Measurements from ENCODE around the gene CYTIP.
A peak's percentile ranks its signal among the peaks of the same experiment; 100 is the strongest.

The CYTIP gene

DNA sequence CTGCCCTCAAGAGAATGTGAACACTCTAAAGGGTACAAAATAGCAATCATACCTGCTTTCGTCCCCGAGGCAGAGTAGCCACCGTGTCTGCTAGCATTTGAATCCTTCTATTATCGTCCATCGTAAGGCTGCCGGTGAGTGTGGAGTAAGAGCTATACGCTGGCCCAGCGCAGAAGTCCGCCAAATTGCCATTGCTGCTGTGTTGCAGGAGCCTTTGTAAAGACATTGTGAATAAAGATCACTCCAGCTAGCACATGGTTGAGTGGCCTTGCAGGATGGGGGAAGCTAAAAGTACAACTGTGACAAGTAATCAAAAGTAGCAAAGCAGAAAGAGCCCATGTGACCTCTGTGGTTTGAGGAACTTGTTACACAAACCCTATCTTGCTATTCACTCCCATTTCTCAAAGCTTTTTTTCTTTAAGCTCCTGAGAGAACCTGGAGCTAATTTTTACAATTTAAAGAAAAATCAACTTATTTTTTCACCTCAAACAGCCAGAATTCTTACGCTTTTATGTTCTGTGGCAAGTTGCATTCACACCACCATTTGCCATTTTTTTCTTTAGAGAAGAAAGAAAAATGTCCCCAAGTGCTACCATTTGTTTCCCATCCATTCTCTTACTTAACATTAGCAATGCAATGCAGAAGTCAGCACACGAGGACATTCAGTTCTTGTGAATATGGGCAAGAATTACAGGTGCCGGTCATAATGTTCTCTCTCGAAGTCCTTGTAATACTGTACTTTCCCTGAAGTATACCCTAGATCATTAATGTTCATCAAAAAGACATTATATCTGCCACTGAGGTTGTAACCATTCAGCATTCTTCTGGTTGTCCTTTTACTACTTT lies at the start of gene CYTIP:
Gene CYTIP, minus strand, starts transcription at position 295 of the 846 bp plus-strand sequence. Its CDS starts 69 bp downstream, at position 226.
- H3F3A ChIP-seq (ENCODE audit: insufficient read depth), result peaks cover 19% of the 10 kb centered on the region
- peak within 1 kb of the TSS; percentile 57 for H2AFZ ChIP-seq (ENCODE audit: low read depth, low read length, severe bottlenecking)
- H3K4me2 ChIP-seq (ENCODE audit: low read depth, low read length, poor library complexity, severe bottlenecking), result peak within 1 kb of the TSS; percentile 97
- no peaks in the 10 kb centered on the region; the same call in 1 of the 2 replicates for H3K27me3 ChIP-seq (ENCODE audit: low read length)
- no peaks in the 10 kb centered on the region for H3K36me3 ChIP-seq (ENCODE audit: low read length)
- peak within 1 kb of the TSS; percentile 88 for H3K27ac ChIP-seq (ENCODE audit: low read depth, low read length)
- H3K9me2 ChIP-seq (replicated peaks; ENCODE audit: insufficient read depth, low read length), result no peaks in the 10 kb centered on the region
- H4K20me1 ChIP-seq (ENCODE audit: low read depth, low read length), result no peaks in the 10 kb centered on the region
- peak within 1 kb of the TSS; percentile 69 for H3K4me3 ChIP-seq (ENCODE audit: insufficient read depth, low read length, poor library complexity, severe bottlenecking)
- TF ChIP-seq EZH2phosphoT487 (conservative IDR thresholded peaks at IDR 0.05; ENCODE audit: low read length), result no peak
- no peak for TF ChIP-seq CTCF (IDR thresholded peaks at IDR 0.05; ENCODE audit: insufficient read depth, low read length, poor library complexity, severe bottlenecking)
- H3K9ac ChIP-seq (ENCODE audit: low read length), result peak within 1 kb of the TSS; percentile 76
- no peaks in the 10 kb centered on the region for H3K9me3 ChIP-seq (ENCODE audit: insufficient read depth, low read length)
- peaks cover 47% of the 10 kb centered on the region for H3K79me2 ChIP-seq (ENCODE audit: insufficient read depth, low read length)

DNA sequence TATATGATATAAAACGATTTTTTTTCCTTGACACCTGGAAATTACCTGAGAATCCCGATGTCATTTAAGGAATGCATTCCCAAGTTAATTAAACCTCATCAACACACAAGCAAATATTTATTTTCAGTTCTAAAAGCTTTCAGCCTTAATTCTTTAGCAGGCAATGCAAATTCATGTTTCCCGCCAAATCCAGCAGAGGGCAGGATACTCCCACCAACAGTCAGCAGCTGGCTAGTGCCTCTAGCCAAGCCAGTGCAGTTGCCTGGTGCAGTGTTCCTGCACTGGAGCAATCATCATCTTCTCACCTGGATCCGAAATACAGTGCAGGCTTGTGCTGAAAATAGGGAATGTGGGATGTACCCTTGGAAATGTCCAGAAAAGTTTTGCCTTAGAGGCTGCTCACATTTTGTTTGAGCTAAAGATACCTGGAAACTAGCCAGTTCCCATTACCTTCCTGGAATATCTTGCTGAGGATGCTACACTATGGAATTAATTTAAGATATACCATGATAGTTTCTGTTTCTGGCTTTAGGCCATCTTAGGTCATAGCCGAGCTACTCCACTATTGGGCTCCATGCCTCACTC lies 48.4 kb upstream of the CYTIP start:
- H3K9me3 ChIP-seq (ENCODE audit: insufficient read depth, low read length), result no peaks in the 10 kb centered on the region
- no peak overlapping the region for H3K4me3 ChIP-seq (ENCODE audit: insufficient read depth, low read length, poor library complexity, severe bottlenecking)
- TF ChIP-seq EZH2phosphoT487 (conservative IDR thresholded peaks at IDR 0.05; ENCODE audit: low read length) (no peak), CTCF (IDR thresholded peaks at IDR 0.05; ENCODE audit: insufficient read depth, low read length, poor library complexity, severe bottlenecking) (peak; percentile 64)
- H3K27ac ChIP-seq (ENCODE audit: low read depth, low read length), result no peak overlapping the region
- no peaks in the 10 kb centered on the region for H3K79me2 ChIP-seq (ENCODE audit: insufficient read depth, low read length)
- no peak overlapping the region for H3K4me2 ChIP-seq (ENCODE audit: low read depth, low read length, poor library complexity, severe bottlenecking)
- no peaks in the 10 kb centered on the region for H3K9me2 ChIP-seq (replicated peaks; ENCODE audit: insufficient read depth, low read length)
- no peak overlapping the region for H3K9ac ChIP-seq (ENCODE audit: low read length)
- H2AFZ ChIP-seq (ENCODE audit: low read depth, low read length, severe bottlenecking), result no peak overlapping the region
- H3K27me3 ChIP-seq (ENCODE audit: low read length), result 0 out of 2 replicates have a peak, but pooled peaks cover 4% of the 10 kb centered on the region
- no peaks in the 10 kb centered on the region for H3K36me3 ChIP-seq (ENCODE audit: low read length)
- no peaks in the 10 kb centered on the region for H4K20me1 ChIP-seq (ENCODE audit: low read depth, low read length)
- no peaks in the 10 kb centered on the region for H3F3A ChIP-seq (ENCODE audit: insufficient read depth)

DNA sequence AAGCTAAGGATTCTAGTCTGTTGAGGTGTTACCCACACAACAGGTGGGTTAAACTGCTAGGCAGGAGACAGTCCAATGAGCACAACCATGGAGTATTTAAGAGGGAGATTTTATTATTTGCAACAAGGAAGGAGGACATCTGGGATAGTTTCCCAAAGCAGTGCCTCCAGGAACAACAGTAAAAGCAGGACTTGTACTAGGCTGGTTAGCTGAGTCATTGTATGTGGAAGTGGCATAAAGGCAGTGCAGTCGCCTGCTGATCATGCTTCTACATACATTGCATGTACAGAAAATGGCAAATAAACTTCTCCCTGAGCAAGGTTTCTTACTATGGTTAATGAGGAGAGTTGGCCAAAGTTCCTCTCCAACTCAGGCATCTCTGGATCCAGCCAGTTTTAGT lies 46.1 kb upstream of the CYTIP start:
- Histone ChIP-seq H3K4me3 (ENCODE audit: insufficient read depth, low read length, poor library complexity, severe bottlenecking) (no peak overlapping the region), H3K36me3 (ENCODE audit: low read length) (no peaks in the 10 kb centered on the region), H3K9ac (ENCODE audit: low read length) (no peak overlapping the region), H2AFZ (ENCODE audit: low read depth, low read length, severe bottlenecking) (no peak overlapping the region), H3K9me3 (ENCODE audit: insufficient read depth, low read length) (no peaks in the 10 kb centered on the region), H3K27ac (ENCODE audit: low read depth, low read length) (no peak overlapping the region), H3K79me2 (ENCODE audit: insufficient read depth, low read length) (no peaks in the 10 kb centered on the region), H3F3A (ENCODE audit: insufficient read depth) (no peaks in the 10 kb centered on the region), H3K4me2 (ENCODE audit: low read depth, low read length, poor library complexity, severe bottlenecking) (no peak overlapping the region), H3K27me3 (ENCODE audit: low read length) (0 out of 2 replicates have a peak, but pooled peaks cover 4% of the 10 kb centered on the region), H3K9me2 (replicated peaks; ENCODE audit: insufficient read depth, low read length) (no peaks in the 10 kb centered on the region), H4K20me1 (ENCODE audit: low read depth, low read length) (no peaks in the 10 kb centered on the region)
- TF ChIP-seq EZH2phosphoT487 (conservative IDR thresholded peaks at IDR 0.05; ENCODE audit: low read length), result no peak
- no peak for TF ChIP-seq CTCF (IDR thresholded peaks at IDR 0.05; ENCODE audit: insufficient read depth, low read length, poor library complexity, severe bottlenecking)
